HUES48 (cell line): ENCODE measurements around the gene PNPLA7.
"Not testable (repeated sequence)": the region's sequence is repeated elsewhere in the genome, so short reads cannot be mapped to it uniquely, and the experiment has no call there.

Experiments
- H3K27ac ChIP-seq: one replicate; pipeline ENCODE4 v1.7.0; 2013; ENCODE audit warnings: low read depth, low read length, inconsistent platforms
- H3K27me3 ChIP-seq: 2 replicates; pipeline ENCODE4 v1.6.1; 2013; ENCODE audit warnings: mild to moderate bottlenecking, low read length; ENCODE audit not compliant: control insufficient read depth, insufficient read depth
- H3K36me3 ChIP-seq: 2 replicates; pipeline ENCODE4 v1.6.1; 2013; ENCODE audit warnings: low read length; ENCODE audit not compliant: control insufficient read depth, insufficient read depth
- H3K4me1 ChIP-seq: 2 replicates; pipeline ENCODE4 v1.6.1; 2013; ENCODE audit warnings: mild to moderate bottlenecking, low read length; ENCODE audit not compliant: control insufficient read depth, insufficient read depth
- H3K4me3 ChIP-seq: 2 replicates; pipeline ENCODE4 v1.5.1; 2013; ENCODE audit warnings: mild to moderate bottlenecking, low read depth, low read length
- H3K9ac ChIP-seq: 2 replicates; pipeline ENCODE4 v1.6.1; 2013; ENCODE audit warnings: mild to moderate bottlenecking, low read depth, low read length, moderate library complexity
- H3K9me3 ChIP-seq: 2 replicates; pipeline ENCODE4 v1.6.1; 2013; ENCODE audit warnings: low read length; ENCODE audit not compliant: control insufficient read depth, insufficient read depth

PNPLA7 gene

DNA sequence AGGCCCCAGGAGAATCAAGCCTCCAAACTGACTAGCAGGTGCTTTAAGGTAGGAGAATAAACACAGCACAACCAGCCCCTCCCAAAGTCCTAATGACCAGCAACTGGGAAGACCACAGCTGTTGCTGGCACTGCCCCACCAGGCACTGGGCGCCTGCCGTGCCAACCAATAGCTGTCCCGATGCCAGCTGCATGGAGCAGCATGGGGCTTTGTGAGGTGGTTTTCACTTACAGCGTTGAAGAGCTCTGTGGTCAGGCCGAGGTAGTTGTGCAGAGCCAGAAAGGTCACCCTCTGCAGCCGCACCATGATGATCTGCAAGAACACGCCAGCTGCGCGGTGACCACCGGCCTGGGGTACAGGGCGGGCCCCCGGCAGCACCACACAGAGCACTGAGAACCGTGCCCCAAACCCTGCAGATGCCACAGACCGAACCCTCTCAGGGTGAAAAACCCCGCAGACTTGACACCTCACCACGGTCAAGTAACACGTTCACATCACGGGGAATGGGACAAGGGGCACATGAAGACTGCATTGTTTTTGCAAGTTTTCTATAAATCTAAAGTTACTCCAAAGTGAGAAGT, 28.7 kb downstream of the PNPLA7 start:
- Histone ChIP-seq H3K4me3 (no peak overlapping the region), H3K27ac (no peak overlapping the region), H3K9me3 (no peaks in the 10 kb centered on the region)

DNA sequence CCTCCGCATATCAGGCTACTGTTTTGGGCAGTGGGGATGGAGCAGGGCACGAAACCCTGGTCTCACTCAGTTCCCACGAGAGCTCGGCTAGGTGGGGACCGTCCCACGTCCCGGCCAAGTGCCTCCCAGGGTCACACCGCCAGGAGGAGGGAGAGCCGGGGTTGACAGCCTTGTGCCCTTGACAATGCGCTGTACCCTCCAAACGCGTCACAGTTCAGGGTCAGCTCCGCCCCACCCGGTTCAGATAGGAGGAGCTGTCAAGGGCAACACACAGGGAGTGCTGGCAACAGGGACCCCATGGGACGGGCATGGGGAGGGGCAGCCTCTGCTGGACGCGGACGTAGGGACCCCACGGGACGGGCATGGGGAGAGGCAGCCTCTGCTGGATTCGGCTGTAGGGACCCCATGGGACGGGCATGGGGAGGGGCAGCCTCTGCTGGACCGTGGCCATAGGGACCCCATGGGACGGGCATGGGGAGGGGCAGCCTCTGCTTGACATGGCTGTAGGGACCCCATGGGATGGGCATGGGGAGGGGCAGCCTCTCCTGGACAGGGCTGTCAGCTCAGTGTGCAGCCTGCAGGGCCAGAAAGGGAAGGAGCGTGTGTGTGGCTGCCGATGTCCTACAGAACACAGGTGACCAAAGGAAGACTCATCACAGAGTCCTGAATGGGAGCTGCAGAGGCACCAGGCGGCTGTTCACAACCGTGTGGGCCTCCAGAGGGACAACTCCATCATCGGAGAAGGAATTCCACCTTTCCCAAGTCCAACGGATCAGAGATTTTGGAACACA, 29.4 kb downstream of the PNPLA7 start:
- H3K9ac ChIP-seq: no peak overlapping the region
- no peak overlapping the region for H3K27ac ChIP-seq

More for the DNA sequence above, 28.7 kb downstream of the PNPLA7 start:
- no peak overlapping the region for H3K9ac ChIP-seq
- no peaks in the 10 kb centered on the region for H3K36me3 ChIP-seq
- no peaks in the 10 kb centered on the region for H3K27me3 ChIP-seq
- H3K4me1 ChIP-seq: no peaks in the 10 kb centered on the region

DNA sequence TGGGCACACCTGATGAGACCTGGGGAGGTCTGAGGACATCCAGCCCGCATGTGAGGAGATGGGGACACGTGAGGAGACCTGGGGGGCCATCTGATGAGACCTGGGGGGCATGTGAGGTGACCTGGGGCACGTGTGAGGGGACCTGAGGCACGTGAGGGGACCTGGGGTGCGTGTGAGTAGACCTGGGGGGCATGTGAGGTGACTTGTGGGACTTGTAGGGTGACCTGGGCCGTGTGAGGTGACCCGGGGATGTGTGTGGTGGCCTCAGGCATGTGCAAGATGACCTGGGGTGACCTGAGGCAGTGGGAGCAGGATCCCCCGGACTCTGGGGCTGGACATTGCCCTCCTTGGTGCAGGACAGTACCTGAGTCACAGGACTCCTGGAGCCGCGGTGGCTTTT, 30.6 kb downstream of the PNPLA7 start:
- Histone ChIP-seq H3K4me1 (no peaks in the 10 kb centered on the region), H3K27ac (no peak overlapping the region), H3K9ac (no peak overlapping the region), H3K36me3 (no peaks in the 10 kb centered on the region), H3K4me3 (no peak overlapping the region), H3K9me3 (no peaks in the 10 kb centered on the region), H3K27me3 (no peaks in the 10 kb centered on the region)

More for the DNA sequence above, 29.4 kb downstream of the PNPLA7 start:
- H3K4me3 ChIP-seq: no peak overlapping the region
- H3K27me3 ChIP-seq: no peaks in the 10 kb centered on the region
- H3K4me1 ChIP-seq: no peaks in the 10 kb centered on the region
- H3K36me3 ChIP-seq: no peaks in the 10 kb centered on the region
- no peaks in the 10 kb centered on the region for H3K9me3 ChIP-seq

DNA sequence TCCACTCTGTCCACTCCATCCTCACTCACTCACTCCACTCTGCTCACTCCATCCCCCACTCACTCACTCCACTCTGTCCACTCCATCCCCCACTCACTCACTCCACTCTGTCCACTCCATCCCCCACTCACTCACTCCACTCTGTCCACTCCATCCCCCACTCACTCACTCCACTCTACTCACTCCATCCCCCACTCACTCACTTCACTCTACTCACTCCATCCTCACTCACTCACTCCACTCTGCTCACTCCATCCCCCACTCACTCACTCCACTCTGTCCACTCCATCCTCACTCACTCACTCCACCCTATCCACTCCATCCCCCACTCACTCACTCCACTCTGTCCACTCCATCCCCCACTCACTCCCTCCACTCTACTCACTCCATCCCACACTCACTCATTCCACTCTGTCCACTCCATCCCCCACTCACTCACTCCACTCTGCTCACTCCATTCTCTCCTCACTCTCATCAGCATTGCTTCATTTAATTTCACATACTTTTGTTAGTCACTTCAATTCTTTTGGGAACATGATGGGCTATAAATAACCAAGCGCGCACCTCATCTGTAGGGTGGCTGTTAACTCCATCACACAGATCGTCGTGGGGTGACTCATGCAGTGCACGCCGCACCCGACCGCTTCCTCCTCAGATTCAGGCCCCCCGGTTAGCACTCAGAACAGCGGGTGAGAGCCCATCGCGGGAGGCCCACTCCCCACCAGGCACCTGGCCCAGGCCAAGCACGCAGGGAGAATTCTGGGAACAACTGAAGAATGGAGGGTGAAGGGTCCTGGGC, 31.3 kb downstream of the PNPLA7 start:
- H3K4me3 ChIP-seq, H3K27me3 ChIP-seq, H3K4me1 ChIP-seq, H3K36me3 ChIP-seq, H3K9me3 ChIP-seq, H3K27ac ChIP-seq, H3K9ac ChIP-seq: not testable (repeated sequence)

DNA sequence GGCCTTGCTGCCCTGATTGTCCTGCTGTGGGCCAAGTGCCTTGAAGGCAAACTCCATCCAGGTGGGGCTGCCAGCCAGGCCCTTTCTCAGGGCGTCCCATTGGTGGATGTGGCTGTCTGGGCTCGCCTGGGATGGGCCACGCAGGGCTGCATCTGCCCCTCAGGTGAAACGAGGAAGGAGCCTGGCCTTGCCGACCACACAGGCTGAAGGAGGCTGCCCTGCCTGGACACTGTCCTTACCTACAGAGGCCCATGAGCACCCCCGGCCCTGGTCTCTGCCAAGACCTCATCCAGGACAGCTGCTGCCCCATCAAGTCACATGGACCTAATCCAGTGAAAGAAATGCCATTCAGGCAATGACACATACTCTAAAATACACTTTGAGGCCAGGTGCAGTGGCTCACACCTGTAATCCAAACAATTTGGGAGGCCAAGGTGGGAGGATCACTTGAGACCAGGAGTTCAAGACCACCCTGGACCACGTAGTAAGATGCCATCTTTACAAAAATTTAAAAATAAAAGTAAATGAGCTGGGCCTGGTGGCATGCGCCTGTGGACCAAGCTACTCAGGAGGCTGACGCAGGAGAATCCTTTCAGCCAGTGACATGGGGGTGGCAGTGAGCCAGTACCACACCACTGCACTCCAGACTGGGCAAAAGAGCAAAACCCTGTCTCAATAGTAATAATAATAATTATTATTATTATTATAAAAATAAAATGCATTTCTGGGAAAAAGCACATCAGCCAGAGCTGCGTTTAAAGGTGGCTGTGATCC, 33.9 kb downstream of the PNPLA7 start:
- H3K36me3 ChIP-seq: no peaks in the 10 kb centered on the region
- no peaks in the 10 kb centered on the region for H3K4me1 ChIP-seq
- H3K4me3 ChIP-seq: no peak overlapping the region
- no peak overlapping the region for H3K27ac ChIP-seq
- peaks cover 3% of the 10 kb centered on the region; the same call in 1 of the 2 replicates for H3K9me3 ChIP-seq
- no peak overlapping the region for H3K9ac ChIP-seq
- no peaks in the 10 kb centered on the region for H3K27me3 ChIP-seq

DNA sequence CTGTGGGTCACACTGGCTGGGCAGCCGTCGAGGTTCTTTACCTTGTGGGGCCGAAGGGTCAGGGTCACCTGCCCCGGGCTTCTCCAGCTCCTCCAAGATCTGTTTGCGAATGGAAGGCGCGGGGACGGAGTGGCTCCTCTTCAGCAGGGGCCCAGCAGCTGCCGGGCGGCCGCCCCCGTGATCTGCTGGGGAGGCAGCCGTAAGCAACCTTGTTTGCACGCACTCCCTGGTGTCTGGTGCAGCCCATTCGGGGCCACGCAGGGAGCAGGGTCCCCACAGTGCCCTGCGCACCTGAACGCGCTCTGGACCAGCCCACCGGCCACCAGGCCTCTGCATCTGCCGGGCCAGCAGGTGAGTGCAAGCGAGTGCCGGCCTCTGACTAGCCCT, 34.9 kb downstream of the PNPLA7 start:
- H3K9me3 ChIP-seq: peaks cover 3% of the 10 kb centered on the region; the same call in 1 of the 2 replicates
- no peaks in the 10 kb centered on the region for H3K4me1 ChIP-seq
- no peaks in the 10 kb centered on the region for H3K36me3 ChIP-seq
- H3K27ac ChIP-seq: no peak overlapping the region
- no peak overlapping the region for H3K4me3 ChIP-seq
- no peak overlapping the region for H3K9ac ChIP-seq
- no peaks in the 10 kb centered on the region for H3K27me3 ChIP-seq

DNA sequence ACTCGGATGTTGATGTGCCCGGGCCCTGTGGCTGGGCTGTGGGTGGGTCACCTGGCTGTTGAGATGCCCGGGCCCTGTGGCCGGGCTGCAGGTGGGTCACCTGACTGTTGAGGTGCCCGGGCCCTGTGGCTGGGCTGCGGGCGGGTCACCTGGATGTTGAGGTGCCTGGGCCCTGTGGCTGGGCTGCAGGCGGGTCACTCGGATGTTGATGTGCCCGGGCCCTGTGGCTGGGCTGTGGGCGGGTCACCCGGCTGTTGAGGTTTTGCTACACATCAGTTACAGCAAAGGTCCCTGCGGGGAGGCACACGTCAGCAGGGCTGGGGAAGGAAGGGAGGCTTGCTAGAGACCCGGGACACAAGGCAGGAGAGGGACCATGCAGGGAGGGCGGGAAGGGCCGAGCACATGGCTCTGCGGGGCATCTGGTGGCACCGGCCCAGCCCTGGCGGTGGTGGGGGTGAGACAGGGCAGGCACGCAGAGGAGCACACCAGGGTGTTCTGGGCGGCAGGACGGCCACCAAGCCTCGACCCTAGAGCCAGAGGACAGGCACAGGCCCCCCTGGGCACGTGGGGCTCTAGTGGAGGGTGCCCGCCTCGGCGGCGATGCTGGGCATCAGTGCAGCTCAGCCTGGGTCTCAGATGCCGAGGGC, 35.4 kb downstream of the PNPLA7 start:
- H3K27ac ChIP-seq: no peak overlapping the region
- no peaks in the 10 kb centered on the region for H3K4me1 ChIP-seq
- no peak overlapping the region for H3K9ac ChIP-seq
- peaks cover 3% of the 10 kb centered on the region; the same call in 1 of the 2 replicates for H3K9me3 ChIP-seq
- no peaks in the 10 kb centered on the region for H3K36me3 ChIP-seq
- H3K27me3 ChIP-seq: no peaks in the 10 kb centered on the region
- H3K4me3 ChIP-seq: no peak overlapping the region

DNA sequence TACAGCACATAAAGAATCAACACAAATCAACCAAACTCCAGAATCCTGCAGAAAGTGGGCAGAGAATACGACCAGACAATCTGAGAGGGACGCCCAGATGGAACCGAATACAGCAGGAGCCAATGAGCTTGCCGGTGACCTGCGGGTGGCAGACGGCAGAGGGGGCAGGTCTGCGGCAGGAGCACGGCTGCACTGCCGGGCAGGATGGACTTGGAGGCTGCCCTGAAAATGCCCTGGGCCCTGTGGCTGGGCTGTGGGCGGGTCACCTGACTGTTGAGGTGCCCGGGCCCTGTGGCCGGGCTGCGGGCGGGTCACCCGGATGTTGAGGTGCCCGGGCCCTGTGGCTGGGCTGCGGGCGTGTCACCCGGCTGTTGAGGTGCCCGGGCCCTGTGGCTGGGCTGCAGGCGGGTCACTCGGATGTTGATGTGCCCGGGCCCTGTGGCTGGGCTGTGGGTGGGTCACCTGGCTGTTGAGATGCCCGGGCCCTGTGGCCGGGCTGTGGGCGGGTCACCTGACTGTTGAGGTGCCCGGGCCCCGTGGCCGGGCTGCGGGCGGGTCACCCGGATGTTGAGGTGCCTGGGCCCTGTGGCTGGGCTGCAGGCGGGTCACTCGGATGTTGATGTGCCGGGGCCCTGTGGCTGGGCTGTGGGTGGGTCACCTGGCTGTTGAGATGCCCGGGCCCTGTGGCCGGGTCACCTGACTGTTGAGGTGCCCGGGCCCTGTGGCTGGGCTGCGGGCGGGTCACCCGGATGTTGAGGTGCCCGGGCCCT, 36.2 kb downstream of the PNPLA7 start:
- not testable (repeated sequence) for H3K4me1 ChIP-seq, H3K4me3 ChIP-seq, H3K27ac ChIP-seq, H3K9me3 ChIP-seq, H3K27me3 ChIP-seq, H3K9ac ChIP-seq, H3K36me3 ChIP-seq

DNA sequence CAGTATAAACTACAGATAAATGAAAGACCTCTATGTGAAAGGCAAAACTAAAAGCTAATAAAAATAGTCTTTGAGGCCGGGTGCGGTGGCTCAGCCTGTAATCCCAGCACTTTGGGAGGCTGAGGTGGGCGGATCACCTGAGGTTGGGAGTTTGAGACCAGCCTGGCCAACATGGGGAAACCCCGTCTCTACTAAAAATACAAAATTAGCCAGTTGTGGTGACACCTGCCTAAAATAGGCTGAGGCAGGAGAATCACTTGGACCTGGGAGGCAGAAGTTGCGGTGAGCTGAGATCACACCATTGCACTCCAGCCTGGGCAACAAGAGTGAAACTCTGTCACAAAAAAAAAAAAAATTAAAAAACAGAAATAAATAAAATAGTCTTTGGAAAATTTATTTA, 37.1 kb downstream of the PNPLA7 start:
- not testable (repeated sequence) for H3K27me3 ChIP-seq, H3K27ac ChIP-seq, H3K4me1 ChIP-seq, H3K9me3 ChIP-seq, H3K4me3 ChIP-seq, H3K9ac ChIP-seq, H3K36me3 ChIP-seq
